Measurements from ENCODE around the gene BPHL. TPM values are rescaled to one million over a fixed set of nuclear protein-coding genes. Genes with fewer than 3 reads are reported as not detected.

BPHL gene
- total and polyA plus RNA-seq, 2 experiments from 2014 or later = 22.8 to 45.5 TPM

- TF ChIP-seq ZNF114 (CRISPR knock-in tag; IDR thresholded peaks at IDR 0.05) (no peak), ZNF331 (CRISPR knock-in tag; IDR thresholded peaks at IDR 0.05; ENCODE audit: low read depth) (no peak)
- no peak overlapping the region for H3K27ac Mint-ChIP-seq
- no peaks in the 10 kb centered on the region for H3K9me2 ChIP-seq (ENCODE audit: insufficient read depth)
- no peak for ATAC-seq
- H3K4me1 Mint-ChIP-seq = peaks cover 12% of the 10 kb centered on the region
- H3K4me3 ChIP-seq = no peak overlapping the region
- H3K36me3 Mint-ChIP-seq (ENCODE audit: low read depth) = peaks cover 30% of the 10 kb centered on the region
- no peaks in the 10 kb centered on the region for H4K20me1 ChIP-seq (replicated peaks; ENCODE audit: insufficient read depth)
- 0 out of 2 replicates have a peak, but pooled peaks cover 4% of the 10 kb centered on the region for H3F3A ChIP-seq (replicated peaks; ENCODE audit: low read depth)
- H3K9me3 Mint-ChIP-seq = no peaks in the 10 kb centered on the region
- H3K79me2 ChIP-seq (replicated peaks; ENCODE audit: insufficient read depth) = peaks cover under 1% of the 10 kb centered on the region
- H3K27me3 Mint-ChIP-seq (ENCODE audit: insufficient read depth, low read depth, poor library complexity) = peaks cover 8% of the 10 kb centered on the region
- H3K36me3 ChIP-seq (ENCODE audit: insufficient read depth) = peaks cover 15% of the 10 kb centered on the region
- H3K27me3 ChIP-seq (ENCODE audit: insufficient read depth) = no peaks in the 10 kb centered on the region
- H3K4me3 Mint-ChIP-seq = no peak overlapping the region
- no peak overlapping the region for H3K27ac ChIP-seq (ENCODE audit: low read depth)
- DNase-seq (ENCODE audit: low spot score) = no peak
- H3K4me1 ChIP-seq (ENCODE audit: insufficient read depth) = peaks cover 7% of the 10 kb centered on the region
- no peak overlapping the region for H3K4me2 ChIP-seq
- no peak overlapping the region for H2AFZ ChIP-seq
Observed at GRCh38 chr6:3124667-3125066, 6.2 kb downstream of the BPHL start.

- peaks cover 39% of the 10 kb centered on the region for H3K36me3 Mint-ChIP-seq (ENCODE audit: low read depth)
- Histone ChIP-seq H3K27ac (ENCODE audit: low read depth) (no peak overlapping the region), H3K27me3 (ENCODE audit: insufficient read depth) (no peaks in the 10 kb centered on the region), H3K79me2 (replicated peaks; ENCODE audit: insufficient read depth) (no peaks in the 10 kb centered on the region), H3K36me3 (ENCODE audit: insufficient read depth) (peaks cover 15% of the 10 kb centered on the region), H3F3A (replicated peaks; ENCODE audit: low read depth) (0 out of 2 replicates have a peak, but pooled peaks cover 4% of the 10 kb centered on the region), H3K4me3 (no peak overlapping the region), H3K9me2 (ENCODE audit: insufficient read depth) (no peaks in the 10 kb centered on the region), H3K4me2 (no peak overlapping the region), H2AFZ (no peak overlapping the region), H3K4me1 (ENCODE audit: insufficient read depth) (no peaks in the 10 kb centered on the region), H4K20me1 (replicated peaks; ENCODE audit: insufficient read depth) (no peaks in the 10 kb centered on the region)
- peaks cover 4% of the 10 kb centered on the region for H3K27me3 Mint-ChIP-seq (ENCODE audit: insufficient read depth, low read depth, poor library complexity)
- ATAC-seq (peak; percentile 39), DNase-seq (ENCODE audit: low spot score) (no peak)
- no peak overlapping the region for H3K27ac Mint-ChIP-seq
- no peak overlapping the region for H3K4me3 Mint-ChIP-seq
- H3K9me3 Mint-ChIP-seq = no peaks in the 10 kb centered on the region
- peaks cover 10% of the 10 kb centered on the region for H3K4me1 Mint-ChIP-seq
- TF ChIP-seq REST (IDR thresholded peaks at IDR 0.05; ENCODE audit: unreplicated experiment) (no peak), ETS1 (IDR thresholded peaks at IDR 0.05) (no peak), STAT1 (IDR thresholded peaks at IDR 0.05; ENCODE audit: unreplicated experiment) (no peak), JUNB (IDR thresholded peaks at IDR 0.05; ENCODE audit: unreplicated experiment) (no peak), CREB1 (CRISPR knock-in tag; IDR thresholded peaks at IDR 0.05; ENCODE audit: low read depth) (no peak), ZNF114 (CRISPR knock-in tag; IDR thresholded peaks at IDR 0.05) (no peak), NANOG (IDR thresholded peaks at IDR 0.05; ENCODE audit: borderline replicate concordance) (no peak), CTCF (conservative IDR thresholded peaks at IDR 0.05; ENCODE audit: low read depth in 2 of 2) (no peak), EZH2 (IDR thresholded peaks at IDR 0.05; ENCODE audit: low read depth, unreplicated experiment) (no peak), EZH2phosphoT487 (IDR thresholded peaks at IDR 0.05; ENCODE audit: unreplicated experiment) (no peak), POLR2AphosphoS5 (IDR thresholded peaks at IDR 0.05; ENCODE audit: low read depth) (no peak), ZNF331 (CRISPR knock-in tag; IDR thresholded peaks at IDR 0.05; ENCODE audit: low read depth) (no peak)
Observed at GRCh38 chr6:3125815-3126214, 7.3 kb downstream of the BPHL start.
